Activated T-cell treated with anti-CD3 and anti-CD28 coated beads, Interleukin-2, amount 50 U/mL, for 72 hours (primary cell): ENCODE results near the gene PPIE. TPM values are rescaled to one million over a fixed set of nuclear protein-coding genes. Genes with fewer than 3 reads are reported as not detected.
A peak's percentile ranks its signal among the peaks of the same experiment; 100 is the strongest.

Source experiments
- ATAC-seq, 2 donors: fragments of 150-1000 bp; cut with Tn5 transposase; replicated peaks in 1 of 2; 2 replicates each; pipeline ENCODE4 v1.10.0; 2021; ENCODE audit warnings: moderate library complexity in 2 of 2, mild to moderate bottlenecking in 1 of 2
- DNase-seq, 2 donors: peaks; one replicate each; pipeline ENCODE4 v3.0.0; 2021 to 2022; ENCODE audit warnings: mixed read lengths in 1 of 2
- H3K27ac Mint-ChIP-seq: one replicate; pipeline ENCODE4 v1.8.0; 2022; ENCODE audit warnings: mild to moderate bottlenecking, moderate library complexity, mixed read lengths
- H3K27me3 Mint-ChIP-seq: one replicate; pipeline ENCODE4 v1.8.0; 2022; ENCODE audit warnings: low read depth, mixed read lengths
- H3K36me3 Mint-ChIP-seq, 2 donors: one replicate each; pipeline ENCODE4 v1.8.0; 2022; ENCODE audit warnings: mixed read lengths in 2 of 2, mild to moderate bottlenecking in 1 of 2; ENCODE audit not compliant: insufficient read depth in 2 of 2
- H3K4me1 Mint-ChIP-seq: one replicate; pipeline ENCODE4 v1.8.0; 2022; ENCODE audit warnings: low read depth, mixed read lengths
- H3K4me3 Mint-ChIP-seq, 2 donors: one replicate each; pipeline ENCODE4 v1.8.0; 2022; ENCODE audit warnings: mild to moderate bottlenecking in 2 of 2, mixed read lengths in 2 of 2, moderate library complexity in 2 of 2
- H3K9me3 Mint-ChIP-seq, 2 donors: one replicate each; pipeline ENCODE4 v1.8.0; 2022; ENCODE audit warnings: mixed read lengths in 2 of 2
- total RNA-seq, 2 donors: library from RNA; stranded (reverse); gene quantifications; one replicate each; pipeline ENCODE4 v1.2.3, GENCODE V29; 2022

The PPIE gene
- total RNA-seq, 2 donors from 2014 or later: 47.3 to 54.6 TPM

DNA sequence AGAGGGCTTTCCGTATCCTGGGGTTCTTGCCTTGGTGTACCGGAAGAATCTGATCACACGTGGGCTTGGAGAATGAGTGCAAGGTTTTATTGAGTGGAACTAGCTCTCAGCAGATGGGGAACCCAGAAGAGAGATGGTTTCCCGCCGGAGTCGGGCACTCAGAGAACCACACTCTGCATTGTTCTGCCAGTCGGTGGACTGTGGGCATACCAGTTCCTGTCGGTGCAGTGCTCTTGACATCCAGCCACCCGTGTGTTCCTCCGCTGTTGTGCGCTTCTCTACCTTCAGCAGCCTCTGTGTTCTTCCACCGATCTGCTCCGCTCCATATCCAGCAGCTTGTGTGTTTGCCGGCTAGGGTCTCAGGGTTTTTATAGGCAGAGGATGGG, 10.8 kb upstream of the PPIE start:
- Mint-ChIP-seq H3K27ac (no peak overlapping the region), H3K4me3 (peak overlapping the region in 1 of 2 donors; percentile 47), H3K4me1 (peaks cover 32% of the 10 kb centered on the region), H3K27me3 (peaks cover 80% of the 10 kb centered on the region), H3K9me3 (no peaks in the 10 kb centered on the region), H3K36me3 (no peaks in the 10 kb centered on the region)
- no peak for DNase-seq
- no peak for ATAC-seq

DNA sequence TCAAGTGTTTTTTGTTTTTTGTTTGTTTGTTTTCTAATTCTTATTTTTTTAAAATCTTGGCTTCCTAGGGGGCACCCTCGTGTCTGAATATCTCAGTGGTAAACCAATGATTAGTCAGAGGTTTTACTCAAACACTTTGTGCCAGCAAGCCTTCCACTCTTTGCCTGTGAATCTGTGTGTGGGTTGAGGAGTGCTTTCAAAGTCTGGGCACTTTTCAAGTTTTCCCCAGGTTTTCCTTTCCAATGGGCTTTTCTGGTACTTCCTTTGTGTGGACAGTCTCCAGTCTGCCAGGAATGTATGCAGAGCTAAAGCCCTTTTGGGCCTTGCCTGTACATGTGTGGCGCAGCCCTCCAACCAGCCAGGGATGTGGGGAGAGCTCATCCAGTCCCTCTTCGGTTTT, 9.7 kb upstream of the PPIE start:
- DNase-seq (no peak), ATAC-seq (peak; percentile 52 to 53)
- Mint-ChIP-seq H3K4me3 (no peak overlapping the region), H3K27me3 (peaks cover 88% of the 10 kb centered on the region), H3K27ac (no peak overlapping the region), H3K36me3 (no peaks in the 10 kb centered on the region), H3K4me1 (peaks cover 42% of the 10 kb centered on the region), H3K9me3 (no peaks in the 10 kb centered on the region)

DNA sequence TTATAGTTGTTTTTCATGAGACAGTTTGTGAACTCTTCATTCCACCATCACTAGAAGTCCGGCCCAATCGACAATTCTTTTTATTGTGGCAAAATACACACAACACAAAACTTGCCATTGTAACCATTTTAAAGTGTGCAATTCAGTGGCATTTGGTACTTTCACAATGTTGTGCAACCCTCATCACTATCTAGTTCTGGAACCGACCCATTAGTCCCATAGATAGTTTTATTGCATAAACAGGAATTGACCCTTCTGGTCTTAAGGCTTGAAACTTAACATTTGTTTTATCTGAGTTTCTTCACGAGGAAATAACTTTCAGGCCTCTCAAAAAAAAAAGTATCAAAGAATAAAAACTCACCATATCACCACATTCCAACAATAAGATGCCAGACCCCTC, 8.8 kb upstream of the PPIE start:
- peaks cover 42% of the 10 kb centered on the region for H3K4me1 Mint-ChIP-seq
- H3K9me3 Mint-ChIP-seq: no peaks in the 10 kb centered on the region
- no peak overlapping the region for H3K4me3 Mint-ChIP-seq
- no peaks in the 10 kb centered on the region for H3K36me3 Mint-ChIP-seq
- DNase-seq (no peak), ATAC-seq (no peak)
- H3K27me3 Mint-ChIP-seq: peaks cover 88% of the 10 kb centered on the region
- no peak overlapping the region for H3K27ac Mint-ChIP-seq

DNA sequence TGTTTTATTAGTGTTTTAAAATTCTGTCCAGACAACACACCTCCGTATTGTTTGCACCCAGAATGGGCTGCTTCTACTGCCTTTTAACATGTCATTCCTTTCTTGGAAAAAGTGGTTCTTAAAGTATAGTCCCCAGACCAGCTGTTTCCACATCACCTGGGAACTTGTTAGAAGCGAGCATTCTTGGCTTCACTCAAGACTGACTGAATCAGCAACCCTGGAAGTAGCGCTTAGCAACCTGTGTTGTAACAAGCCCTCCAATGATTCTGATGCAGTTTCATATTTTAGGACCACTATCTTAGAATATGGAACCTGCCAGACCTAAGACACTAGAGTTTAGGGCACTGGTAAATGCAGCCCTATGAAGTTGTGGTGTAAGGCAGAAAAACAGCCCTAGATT, 6.0 kb upstream of the PPIE start:
- ATAC-seq: no peak
- H3K27me3 Mint-ChIP-seq: peaks cover 63% of the 10 kb centered on the region

DNA sequence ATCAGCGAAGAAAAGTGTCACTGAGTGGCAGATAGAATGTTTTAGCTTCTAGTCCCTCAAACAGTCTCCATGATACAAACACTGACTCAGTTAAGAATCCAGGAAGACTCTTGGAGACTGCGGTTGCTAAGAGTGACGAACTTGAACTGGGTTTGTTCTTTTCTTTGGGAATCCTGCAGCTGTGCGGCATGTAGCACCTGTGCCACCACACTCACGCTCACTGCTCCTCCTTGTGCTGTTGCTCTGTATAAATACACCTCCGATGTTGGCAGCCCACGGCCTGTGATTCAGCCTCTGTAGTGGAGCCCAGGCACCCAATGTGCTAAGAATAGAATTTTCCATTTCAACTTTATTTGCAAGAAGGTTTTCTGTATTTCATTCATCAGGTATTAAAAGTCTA, 5.5 kb upstream of the PPIE start:
- DNase-seq (no peak), ATAC-seq (peak in 1 of 2 donors; percentile 42)
- no peaks in the 10 kb centered on the region for H3K36me3 Mint-ChIP-seq
- H3K27me3 Mint-ChIP-seq: peaks cover 59% of the 10 kb centered on the region
- peaks cover 0 to 1% of the 10 kb centered on the region in 2 donors for H3K9me3 Mint-ChIP-seq
- peaks cover 52% of the 10 kb centered on the region for H3K4me1 Mint-ChIP-seq
- H3K4me3 Mint-ChIP-seq: no peak overlapping the region
- H3K27ac Mint-ChIP-seq: no peak overlapping the region

More for the DNA sequence above, 6.0 kb upstream of the PPIE start:
- no peak overlapping the region for H3K4me3 Mint-ChIP-seq
- no peak for DNase-seq
- H3K27ac Mint-ChIP-seq: no peak overlapping the region
- H3K36me3 Mint-ChIP-seq: no peaks in the 10 kb centered on the region
- peaks cover 0 to 1% of the 10 kb centered on the region in 2 donors for H3K9me3 Mint-ChIP-seq
- H3K4me1 Mint-ChIP-seq: peaks cover 52% of the 10 kb centered on the region

DNA sequence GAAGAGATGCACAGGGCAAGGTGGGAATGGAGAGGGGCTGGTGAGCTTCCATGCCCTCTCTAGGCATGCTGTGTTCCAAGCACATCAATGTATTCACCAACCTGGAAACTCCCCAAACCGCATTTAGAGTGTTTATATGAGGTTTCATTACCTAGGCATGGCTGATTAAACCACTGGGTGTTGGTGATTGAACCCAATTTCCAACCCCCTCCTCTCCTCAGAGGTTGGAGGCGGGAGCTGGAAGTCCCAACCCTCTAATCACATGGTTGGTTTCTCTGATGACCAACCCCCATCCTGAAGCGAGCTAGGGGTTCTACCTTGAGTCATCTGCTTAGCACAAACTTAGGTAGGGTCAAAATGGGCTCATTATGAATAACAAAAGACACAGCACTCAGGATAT, 3.0 kb upstream of the PPIE start:
- Mint-ChIP-seq H3K4me1 (peaks cover 55% of the 10 kb centered on the region), H3K36me3 (peaks cover 3 to 4% of the 10 kb centered on the region in 2 donors), H3K27me3 (peaks cover 33% of the 10 kb centered on the region), H3K27ac (no peak overlapping the region), H3K4me3 (no peak overlapping the region), H3K9me3 (peaks cover 1 to 2% of the 10 kb centered on the region in 2 donors)
- ATAC-seq: no peak
- DNase-seq: no peak

DNA sequence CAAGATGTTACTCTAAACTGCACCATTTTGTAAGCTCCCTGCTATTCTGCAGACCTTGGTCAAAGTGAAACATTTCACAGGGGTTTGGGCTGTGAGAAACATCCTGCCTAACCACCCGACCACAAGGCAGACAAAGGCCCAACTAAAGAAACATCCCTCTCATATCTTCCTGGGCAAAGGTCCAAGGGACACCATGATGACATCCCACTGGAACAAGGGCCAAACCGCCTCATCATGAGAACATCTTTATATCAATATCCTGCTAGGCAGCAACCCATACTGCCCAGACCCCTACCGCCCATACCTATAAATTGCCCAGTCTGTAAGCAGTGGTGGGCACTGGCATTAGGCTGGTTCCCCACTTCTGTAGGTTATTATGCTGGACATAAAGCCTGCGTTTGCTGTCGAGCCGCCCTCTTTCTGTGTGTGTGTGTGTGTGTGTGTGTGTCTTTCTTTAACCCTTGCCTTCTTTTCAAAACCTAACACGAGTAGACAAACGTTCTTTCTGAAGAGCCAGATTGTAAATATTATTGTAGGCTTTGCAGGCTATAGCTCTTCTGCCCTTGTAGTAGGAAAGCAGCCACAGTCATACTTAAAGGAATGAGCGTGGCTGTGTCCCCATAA, 1.0 kb upstream of the PPIE start:
- H3K27me3 Mint-ChIP-seq: peaks cover 21% of the 10 kb centered on the region
- peaks cover 1 to 2% of the 10 kb centered on the region in 2 donors for H3K9me3 Mint-ChIP-seq
- peaks cover 61% of the 10 kb centered on the region for H3K4me1 Mint-ChIP-seq
- H3K4me3 Mint-ChIP-seq: peak overlapping the region; percentile 39 to 91
- DNase-seq (peak in 1 of 2 donors; percentile 23), ATAC-seq (no peak)
- H3K27ac Mint-ChIP-seq: peak overlapping the region; percentile 31
- peaks cover 6 to 18% of the 10 kb centered on the region in 2 donors for H3K36me3 Mint-ChIP-seq

DNA sequence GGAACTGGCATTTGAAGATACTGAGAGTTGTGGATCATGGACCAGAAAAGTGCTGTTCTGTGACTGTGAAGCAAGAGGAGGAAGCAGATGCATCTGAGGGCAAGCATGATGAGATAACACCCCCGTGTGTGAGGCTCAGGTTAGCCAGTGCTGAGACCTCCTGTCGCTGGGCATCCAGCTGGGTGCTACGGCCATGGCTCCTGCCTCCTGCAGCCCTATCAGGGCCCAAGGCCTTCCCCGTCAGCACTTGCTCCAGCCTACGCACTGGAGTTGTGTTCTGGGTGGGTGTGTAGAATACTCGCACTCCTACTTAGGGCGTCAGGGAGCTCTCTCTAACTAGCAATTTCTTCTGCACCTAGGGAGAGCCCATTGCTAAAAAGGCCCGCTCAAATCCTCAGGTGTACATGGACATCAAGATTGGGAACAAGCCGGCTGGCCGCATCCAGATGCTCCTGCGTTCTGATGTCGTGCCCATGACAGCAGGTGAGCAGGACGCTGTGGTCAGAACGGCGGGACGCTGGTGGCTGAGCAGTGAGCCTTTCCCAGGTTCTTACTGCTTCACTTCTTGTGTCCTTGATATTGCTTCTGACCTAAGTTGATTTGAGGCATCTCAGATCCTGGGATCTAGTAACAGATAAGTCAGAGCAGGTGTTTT, 6.5 kb downstream of the PPIE start:
- Mint-ChIP-seq H3K27ac (no peak overlapping the region), H3K36me3 (peaks cover 11 to 47% of the 10 kb centered on the region in 2 donors), H3K9me3 (no peaks in the 10 kb centered on the region), H3K4me1 (peaks cover 16% of the 10 kb centered on the region), H3K4me3 (no peak overlapping the region), H3K27me3 (no peaks in the 10 kb centered on the region)
- ATAC-seq (no peak), DNase-seq (no peak)

DNA sequence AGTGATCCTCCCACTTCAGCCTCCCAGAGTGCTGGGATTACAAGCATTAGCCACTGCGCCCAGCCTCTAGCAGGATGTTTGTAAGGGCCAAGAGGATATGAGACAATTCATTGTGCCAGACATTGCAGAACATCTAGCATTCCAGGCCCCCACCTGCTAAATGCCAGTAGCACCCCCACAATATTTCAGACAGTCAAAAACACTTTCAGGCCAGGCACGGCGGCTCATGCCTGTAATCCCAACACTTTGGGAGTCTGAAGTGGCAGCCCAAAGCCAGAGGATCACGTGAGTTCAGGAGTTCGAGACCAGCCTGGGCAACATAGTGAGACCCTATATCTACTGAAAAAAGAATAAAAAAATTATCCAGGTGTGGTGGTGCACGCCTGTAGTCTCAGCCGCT, 12.9 kb downstream of the PPIE start:
- H3K4me3 Mint-ChIP-seq: no peak overlapping the region
- no peak for ATAC-seq
- H3K27me3 Mint-ChIP-seq: no peaks in the 10 kb centered on the region
- H3K4me1 Mint-ChIP-seq: no peaks in the 10 kb centered on the region
- no peak overlapping the region for H3K27ac Mint-ChIP-seq
- DNase-seq: no peak
- H3K9me3 Mint-ChIP-seq: no peaks in the 10 kb centered on the region
- H3K36me3 Mint-ChIP-seq: peaks cover 10 to 38% of the 10 kb centered on the region in 2 donors

DNA sequence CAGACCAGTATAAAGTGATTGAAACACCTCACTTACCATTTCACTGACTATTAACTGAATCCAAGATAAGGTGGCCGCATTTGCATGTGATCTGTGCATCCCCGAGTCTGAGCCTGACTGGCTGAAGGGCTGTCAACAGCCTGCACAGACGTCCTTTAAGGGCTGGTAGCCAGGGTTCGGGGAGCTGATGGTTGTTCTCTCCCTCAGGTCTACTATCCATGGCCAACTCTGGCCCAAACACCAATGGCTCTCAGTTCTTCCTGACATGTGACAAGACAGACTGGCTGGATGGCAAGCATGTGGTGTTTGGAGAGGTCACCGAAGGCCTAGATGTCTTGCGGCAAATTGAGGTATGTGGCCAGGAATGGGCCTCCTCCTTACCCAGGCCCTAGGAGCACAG, 14.0 kb downstream of the PPIE start:
- ATAC-seq (no peak), DNase-seq (no peak)
- H3K36me3 Mint-ChIP-seq: peaks cover 10 to 36% of the 10 kb centered on the region in 2 donors
- H3K4me1 Mint-ChIP-seq: no peaks in the 10 kb centered on the region
- no peaks in the 10 kb centered on the region for H3K9me3 Mint-ChIP-seq
- no peak overlapping the region for H3K27ac Mint-ChIP-seq
- no peak overlapping the region for H3K4me3 Mint-ChIP-seq
- no peaks in the 10 kb centered on the region for H3K27me3 Mint-ChIP-seq

DNA sequence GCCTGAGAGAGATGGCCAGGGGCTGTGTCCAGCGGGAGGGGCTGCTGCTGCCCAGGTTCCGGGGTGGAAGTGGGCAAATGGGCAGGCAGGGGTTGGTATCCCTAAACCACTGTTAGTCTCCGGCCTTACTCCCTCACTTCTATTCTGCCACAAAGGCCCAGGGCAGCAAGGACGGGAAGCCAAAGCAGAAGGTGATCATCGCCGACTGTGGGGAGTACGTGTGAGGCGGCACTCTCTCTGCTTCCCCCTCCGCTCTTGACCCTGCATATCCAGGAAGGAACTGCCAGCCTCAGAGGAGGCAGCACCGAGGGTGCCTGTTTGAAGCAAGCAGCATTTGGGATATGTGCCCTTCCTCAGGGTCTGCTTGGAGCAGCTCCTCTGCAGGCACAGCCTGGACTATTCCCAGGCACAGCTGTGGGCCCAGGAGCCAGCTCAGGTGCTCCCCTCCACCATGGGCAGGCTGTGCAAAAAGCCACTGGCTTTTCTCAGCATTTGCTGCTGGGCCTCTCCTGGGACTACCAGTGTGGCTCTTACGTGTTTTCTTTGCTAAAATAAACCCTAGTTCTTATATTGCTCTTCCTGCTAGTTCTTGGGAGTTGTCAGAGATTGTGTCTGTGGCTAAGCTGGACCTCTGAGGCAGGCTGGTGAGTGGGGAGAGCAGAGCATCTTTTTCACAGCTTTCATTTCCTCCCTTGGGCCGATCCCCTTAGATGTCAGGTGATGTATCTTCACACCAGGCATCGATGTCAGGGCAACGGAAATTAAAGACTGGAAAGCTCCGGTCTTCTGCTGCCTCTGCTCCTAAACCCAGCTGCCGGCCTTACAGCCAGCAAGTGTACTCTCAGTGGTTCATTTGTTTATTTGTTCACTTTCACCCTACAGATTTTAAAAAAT, 14.7 kb downstream of the PPIE start:
- ATAC-seq (no peak), DNase-seq (no peak)
- no peaks in the 10 kb centered on the region for H3K9me3 Mint-ChIP-seq
- peaks cover 10 to 31% of the 10 kb centered on the region in 2 donors for H3K36me3 Mint-ChIP-seq
- no peak overlapping the region for H3K27ac Mint-ChIP-seq
- no peaks in the 10 kb centered on the region for H3K27me3 Mint-ChIP-seq
- H3K4me3 Mint-ChIP-seq: no peak overlapping the region
- H3K4me1 Mint-ChIP-seq: no peaks in the 10 kb centered on the region

DNA sequence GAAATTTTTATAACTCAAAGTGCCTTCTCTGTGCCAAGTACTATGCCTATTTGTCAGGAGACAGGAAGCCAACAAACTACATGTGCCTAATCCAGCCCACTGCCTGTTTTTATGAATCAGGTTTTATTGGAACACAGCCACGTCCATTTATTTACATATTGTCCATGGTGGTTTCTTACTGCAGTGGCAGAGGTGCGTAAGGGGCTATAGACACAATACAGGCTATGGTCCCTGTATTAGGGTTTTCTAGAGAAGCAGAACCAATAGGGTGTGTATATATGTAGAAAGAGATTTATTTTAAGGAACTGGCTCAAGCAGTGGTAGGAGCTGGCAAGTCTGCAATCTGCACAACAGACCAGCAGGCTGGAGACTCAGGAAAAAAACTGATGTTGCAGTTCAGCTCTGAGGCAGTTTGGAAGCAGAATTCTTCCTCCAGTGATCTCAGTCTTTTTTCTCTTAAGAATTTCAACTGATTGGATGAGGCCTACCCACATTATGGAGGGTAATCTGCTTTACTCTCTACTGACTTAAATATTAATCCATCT, 15.4 kb downstream of the PPIE start:
- ATAC-seq (no peak), DNase-seq (no peak)
- H3K36me3 Mint-ChIP-seq: peaks cover 10 to 31% of the 10 kb centered on the region in 2 donors
- no peaks in the 10 kb centered on the region for H3K4me1 Mint-ChIP-seq
- H3K4me3 Mint-ChIP-seq: no peak overlapping the region
- no peaks in the 10 kb centered on the region for H3K9me3 Mint-ChIP-seq
- H3K27me3 Mint-ChIP-seq: no peaks in the 10 kb centered on the region
- no peak overlapping the region for H3K27ac Mint-ChIP-seq

DNA sequence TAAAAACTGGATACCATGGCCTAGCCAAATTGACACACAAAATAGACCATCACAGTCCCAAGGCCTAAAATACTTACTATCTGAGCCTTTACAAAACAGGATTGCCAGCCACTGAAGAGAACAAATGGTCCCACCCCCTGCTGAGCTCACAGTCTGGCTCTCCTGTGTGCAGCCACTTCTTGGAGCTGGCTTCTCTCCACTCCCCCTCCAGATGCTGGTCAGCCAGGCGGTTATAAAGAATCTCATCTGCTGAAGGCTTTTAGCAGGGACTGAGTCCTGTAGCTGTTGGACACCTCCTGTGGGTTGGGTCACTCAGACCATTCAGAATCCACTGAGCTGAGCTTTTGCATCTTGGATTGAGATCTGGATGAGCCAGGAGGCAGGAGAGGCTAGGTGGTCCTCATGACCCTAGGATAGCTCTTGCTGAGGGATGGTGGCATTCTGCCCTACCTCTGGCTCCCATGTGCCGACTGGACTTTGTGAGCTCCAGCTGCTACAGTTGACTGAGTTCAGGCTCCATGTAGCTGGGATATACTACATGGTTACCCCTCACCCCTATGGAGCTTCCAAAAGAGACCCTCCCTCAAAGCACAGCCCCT, 16.3 kb downstream of the PPIE start:
- H3K36me3 Mint-ChIP-seq: peaks cover 5 to 24% of the 10 kb centered on the region in 2 donors
- H3K27me3 Mint-ChIP-seq: no peaks in the 10 kb centered on the region
- no peak for DNase-seq
- no peak overlapping the region for H3K27ac Mint-ChIP-seq
- H3K9me3 Mint-ChIP-seq: no peaks in the 10 kb centered on the region
- H3K4me1 Mint-ChIP-seq: no peaks in the 10 kb centered on the region
- H3K4me3 Mint-ChIP-seq: no peak overlapping the region
- ATAC-seq: no peak
